LoVo (cell line): ENCODE data around the gene GSK3A.

ENCODE experiments used
- DNase-seq: peaks from one replicate; pipeline ENCODE4 v3.0.0-alpha.2; 2016; ENCODE audit warnings: low spot score

GSK3A gene

DNA sequence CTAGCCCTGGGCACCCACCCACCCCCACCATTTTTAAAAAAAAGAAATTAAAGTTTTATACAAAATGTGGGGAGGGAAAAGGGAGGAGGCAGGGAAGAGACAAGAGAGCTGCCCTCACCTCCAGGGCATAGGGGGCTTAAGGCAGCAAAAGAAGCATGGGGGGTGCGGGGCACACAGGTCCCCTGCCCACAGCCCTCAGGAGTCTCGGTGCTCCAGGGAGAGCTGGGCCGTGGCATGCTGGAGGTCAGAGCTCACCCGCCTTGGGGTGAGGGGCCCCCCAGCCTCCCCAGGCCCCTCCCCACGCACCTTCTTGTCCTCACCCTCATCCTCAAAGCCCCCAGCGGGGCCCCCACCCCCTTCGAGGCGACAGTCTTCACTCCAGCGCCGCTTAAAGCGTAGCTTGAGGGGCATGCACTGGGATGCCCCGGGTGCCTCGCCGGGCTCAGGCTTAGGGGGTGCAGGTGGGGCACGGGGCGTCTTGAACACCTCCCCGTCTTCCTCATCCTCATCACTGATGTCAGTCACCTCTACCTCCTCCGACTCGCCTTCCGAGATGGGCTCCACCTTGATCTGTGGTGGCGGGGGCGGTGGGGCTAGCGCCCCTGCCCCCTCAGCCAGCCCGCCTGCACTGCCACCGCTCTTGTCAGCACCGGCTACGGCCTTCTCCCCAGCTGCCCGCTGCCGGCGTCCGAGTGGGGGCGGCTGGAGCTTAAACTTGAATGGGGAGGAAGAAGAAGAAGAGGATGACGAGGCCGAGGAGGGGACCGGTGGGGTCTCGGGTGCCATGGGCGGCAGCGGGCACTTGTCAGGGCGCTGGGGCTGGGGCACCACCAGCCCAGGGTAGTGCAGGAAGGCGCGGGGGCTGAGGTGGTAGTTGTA, 6.1 kb upstream of the GSK3A start:
- no peak for DNase-seq

DNA sequence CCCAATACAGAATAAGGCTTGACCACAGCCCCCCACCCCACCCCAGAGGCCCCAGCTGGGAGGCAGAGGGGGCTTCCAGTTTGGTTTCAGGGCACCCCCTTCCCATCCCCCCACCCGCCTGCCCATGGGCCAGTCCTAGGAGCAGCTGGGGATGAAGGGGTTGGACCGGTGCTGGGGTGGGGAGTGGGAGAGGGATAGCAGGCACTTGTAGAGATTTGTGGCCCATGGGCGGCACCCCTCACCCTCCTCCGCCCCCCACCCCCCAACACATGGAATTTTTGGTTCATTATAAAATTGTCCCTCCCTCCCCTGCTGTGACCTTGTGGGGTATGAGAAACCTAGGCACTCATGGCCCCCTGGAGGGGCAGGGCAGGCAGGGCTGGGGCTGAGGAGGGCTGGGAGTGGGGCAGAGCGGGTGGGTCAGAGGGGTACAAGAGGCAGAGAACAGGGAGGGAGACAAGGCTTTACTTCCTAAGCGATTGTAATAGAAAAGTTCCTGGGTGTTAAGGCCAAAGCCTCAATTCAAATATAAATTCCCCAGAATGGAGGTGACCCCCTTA, 5.3 kb upstream of the GSK3A start:
- DNase-seq = no peak

DNA sequence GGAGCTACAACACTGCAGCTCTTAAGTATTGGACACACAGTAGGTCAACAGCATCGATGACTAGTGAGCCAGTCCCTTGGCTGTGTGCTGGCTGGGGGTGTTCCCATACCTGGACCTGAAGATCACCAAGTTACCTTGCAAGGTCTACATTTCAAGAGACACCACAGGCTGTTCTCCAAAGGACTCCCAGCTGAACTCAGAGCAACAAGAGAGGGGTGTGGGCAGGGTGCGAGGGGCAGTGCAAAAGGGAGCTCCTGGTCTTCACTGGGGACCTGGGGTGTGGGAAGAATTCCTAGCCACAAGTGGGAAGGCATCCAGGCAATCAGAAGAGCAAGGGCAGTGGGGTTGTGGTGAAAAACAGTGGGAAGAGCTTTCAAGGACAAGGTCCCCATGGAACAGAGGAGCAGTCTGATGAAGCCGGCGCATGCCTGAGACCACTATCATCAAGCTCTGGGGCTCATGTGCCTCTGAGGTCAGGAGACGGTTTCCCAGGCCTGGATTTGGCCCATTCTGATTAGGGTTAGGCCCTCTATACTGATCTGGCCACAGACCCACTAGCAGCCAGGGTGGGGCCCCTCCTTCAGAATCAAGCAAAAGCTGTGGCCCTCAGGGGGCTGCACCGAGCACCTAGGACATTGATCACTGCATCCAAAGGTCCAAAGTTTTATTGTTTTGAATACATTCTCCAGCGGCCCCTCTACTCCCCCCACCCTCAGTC, 4.7 kb upstream of the GSK3A start:
- DNase-seq = no peak

DNA sequence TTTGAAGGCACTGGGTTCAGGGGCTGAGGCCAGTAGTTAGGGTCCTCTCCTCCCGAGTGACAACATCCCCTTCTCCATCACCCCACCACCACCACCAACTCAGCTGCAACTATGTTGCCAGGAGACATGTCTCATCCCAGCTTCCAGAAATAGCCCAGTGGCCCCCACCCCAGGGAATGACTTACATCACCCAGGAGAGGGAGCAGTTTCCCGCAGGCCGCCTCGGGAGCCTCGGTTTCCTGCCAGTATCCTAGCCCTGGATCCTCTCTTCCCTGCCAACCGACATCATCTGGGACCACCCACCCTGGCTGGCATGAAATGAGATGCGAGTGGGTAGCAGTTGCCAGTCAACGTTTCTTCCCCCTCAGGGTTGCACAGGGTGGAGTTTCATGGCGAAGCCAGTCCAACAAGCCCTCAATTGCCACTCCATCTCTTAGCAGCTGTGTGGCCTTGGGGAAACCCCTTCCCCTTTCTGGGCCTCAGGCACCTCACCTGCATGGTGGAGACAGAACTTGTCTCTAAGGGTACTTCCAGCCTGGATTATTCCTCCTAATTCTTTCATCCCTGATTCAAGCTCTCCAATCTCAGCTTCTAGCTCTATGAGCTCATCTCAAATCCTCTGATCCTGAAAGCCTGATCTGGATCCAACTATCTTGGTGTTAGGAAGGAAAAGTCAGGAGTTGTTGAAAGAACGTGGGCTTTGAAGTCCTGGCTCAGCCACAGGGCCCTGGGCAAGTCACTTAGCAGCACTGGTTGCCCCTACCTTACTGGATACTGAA, 3.9 kb upstream of the GSK3A start:
- DNase-seq = peak; percentile 1

DNA sequence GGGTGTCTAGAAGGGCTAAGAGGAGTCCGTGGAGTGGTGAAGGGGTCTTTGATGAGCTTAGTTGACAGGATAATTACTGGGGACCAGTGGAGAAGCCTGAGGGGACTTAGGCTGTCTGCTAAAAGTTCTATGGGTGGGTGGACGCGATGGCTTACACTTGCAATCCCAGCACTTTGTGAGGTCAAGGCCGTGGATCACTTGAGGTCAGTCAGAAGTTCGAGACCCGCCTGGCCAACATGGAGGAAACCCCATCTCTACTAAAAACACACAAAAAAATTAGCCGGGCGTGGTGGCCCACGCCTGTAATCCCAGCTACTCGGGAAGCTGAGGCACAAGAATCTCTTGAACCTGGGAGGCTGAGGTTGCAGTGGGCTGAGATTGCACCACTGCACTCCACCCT, 2.8 kb upstream of the GSK3A start:
- no peak for DNase-seq

DNA sequence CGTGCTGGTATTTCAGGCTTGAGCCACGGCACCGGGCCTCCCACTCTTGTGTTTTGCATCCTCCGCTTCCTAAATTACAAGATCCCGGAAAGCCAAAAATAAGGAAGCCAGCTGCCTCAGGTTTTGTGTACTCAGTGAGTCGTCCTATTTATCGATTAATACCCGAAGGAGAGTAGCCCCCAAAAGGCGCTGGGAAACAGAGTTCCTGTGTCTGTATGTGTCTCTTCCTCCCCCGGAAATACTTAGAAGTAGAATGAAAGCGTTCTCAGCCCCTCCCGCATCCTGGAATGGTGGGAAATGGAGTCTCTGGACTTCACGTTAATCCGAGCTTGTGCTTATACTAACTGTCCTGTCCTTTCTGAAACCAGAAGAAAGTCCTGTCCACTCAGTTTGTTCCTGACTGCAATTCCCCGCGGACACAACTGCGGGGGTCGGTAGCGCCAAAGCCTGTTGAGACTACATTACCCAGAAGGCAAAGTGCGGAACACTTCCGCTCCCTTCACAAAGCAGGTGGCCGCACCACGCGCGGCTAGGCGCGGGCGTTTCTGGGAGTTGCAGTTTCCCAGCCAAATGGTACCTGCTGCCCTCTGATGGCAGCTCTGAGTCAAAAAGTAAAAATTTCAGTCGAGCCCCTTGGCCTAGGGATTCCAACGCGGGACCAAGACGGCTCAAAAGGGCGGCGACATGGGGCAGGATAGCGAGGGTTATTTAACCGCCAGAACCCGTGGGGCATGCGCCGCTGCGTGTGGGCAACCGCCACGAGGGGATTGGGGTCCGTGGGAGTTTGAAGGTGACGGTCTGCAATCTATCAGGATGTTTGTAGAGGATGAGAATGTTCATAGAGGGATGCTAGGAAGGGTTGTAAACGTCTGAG, 2.2 kb upstream of the GSK3A start:
- DNase-seq = peak; percentile 94

DNA sequence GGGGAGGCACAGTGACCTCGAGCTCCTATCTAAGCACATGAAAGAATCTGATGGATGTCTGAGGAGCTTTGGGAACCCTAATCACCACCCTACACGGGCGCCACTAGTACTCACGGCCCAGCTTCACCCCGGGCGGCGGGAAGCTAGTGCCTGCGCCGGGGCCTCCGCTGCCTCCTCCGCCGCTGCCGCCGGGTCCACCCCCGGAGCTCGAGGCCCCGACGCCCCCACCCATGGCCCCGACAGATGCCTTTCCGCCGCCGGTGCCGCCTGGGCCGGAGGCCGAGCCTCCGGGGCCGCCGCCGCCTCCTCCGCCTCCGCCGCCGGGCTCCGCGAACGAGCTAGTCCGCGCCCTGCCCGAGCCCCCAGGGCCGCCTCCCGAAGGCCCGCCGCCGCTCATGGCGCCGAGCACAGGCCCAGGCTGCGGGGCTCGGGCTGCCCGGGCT, 312 bp downstream of the GSK3A start:
- DNase-seq = no peak

DNA sequence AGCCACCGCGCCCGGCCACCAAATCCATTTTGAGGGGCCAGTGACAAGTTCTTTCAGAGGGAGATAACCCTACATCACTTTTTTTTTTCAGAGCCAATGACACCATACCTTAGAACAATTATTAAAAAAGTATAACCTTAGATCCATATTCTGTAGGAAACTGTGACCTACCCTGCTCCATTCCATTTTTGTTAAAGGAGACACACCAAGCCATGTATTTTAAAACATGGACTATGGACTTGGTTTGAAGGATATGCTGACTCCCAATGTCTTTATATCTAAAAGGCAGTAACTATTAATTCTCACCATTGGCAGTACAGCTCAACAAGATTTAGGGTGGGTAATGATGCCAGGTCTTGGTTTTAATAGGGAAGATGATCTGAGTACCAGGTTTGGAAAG, 1.1 kb downstream of the GSK3A start:
- no peak for DNase-seq

DNA sequence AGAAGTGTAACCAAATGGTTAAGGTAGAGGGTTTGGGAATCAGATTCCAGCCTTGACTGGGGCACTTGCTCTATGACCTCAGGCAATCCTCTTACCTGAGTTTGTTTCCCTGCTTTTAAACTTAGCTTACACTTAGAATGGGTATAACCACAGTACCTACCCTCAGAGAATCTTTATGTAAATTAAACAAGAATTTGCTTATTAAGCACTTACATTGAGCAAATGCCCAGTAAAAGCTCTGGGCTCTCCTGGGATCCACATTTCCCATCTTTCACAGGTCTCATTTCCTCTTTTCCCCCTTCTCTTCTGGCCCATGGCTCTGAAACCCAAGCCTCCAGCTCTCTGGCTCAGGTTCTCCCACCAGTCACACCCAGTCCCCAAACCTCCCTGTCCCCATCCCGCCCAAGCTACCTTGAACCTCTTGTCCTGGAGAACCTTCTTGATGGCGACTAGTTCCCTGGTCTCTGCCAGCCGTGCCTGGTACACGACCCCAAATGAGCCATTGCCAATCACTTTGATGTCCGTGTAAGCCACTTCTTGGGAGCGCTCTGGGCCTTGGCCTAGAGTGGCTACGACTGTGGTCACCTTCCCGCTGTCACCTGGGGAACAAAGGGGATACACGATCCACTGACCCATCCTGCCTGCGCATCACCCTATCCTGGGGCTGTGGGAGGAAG, 2.7 kb downstream of the GSK3A start:
- no peak for DNase-seq

DNA sequence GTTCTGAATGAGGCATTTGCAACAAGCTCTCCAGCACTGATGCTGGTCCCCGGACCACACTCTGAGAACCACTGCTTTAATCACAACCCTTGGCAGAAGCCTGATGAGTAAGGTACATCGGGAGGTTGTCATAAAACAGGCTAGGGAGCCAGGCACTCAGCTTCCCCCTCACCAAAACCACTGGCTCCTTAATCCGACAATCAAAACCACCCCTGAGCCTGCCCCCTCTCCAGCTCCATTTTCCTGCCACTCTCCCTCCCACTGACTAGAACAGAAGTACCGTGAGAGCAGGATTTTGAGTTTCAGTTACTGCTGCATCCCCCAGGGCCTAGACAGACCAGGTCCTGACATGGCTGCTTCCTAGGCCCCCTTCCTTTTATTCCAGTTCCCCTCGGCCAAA, 7.2 kb downstream of the GSK3A start:
- no peak for DNase-seq

DNA sequence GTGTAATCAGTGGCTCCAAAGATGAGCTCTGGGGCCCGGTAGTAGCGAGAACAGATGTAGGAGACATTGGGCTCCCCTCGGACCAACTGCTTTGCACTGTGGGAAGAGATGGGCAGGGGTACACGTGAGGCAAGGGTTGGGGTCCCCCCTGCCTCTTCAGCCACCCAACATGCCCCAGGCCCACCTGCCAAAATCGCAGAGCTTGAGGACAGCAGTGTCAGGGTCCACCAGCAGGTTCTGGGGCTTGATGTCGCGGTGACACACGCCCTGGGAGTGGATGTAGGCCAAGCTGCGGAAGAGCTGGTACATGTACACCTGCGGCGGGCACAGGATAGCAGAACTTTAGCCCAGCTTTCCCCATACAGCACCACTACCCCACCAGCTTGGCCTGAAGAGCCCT, 8.0 kb downstream of the GSK3A start:
- no peak for DNase-seq

DNA sequence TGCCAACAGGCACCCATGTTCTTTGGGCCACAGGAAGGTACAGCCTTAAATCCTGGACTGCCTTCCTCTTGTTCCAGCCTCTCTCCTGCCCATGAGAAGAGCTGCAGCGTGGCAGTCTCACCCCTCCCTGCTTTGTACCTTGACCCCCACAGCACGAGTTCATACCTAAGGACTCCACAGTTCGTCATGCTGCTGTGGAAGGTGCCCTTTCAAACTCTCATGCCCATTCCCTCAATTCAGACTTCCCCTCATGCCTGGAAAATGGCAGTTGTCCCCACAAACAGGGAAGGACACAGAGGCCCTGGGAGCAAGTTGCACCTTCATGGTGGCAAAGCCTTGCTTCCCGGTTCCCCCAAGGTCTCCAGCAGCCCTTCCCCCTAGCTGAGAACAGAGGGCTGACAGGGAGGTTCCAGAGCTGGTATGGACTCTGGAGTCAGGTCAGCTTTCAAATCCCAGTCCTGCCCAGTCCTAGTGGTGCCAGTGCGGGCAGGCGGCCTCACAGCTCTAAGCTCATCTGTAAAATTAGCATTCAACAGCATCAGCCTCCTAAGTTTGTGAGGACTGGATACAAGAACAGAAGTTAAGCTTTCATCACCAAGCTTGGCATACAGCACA, 8.6 kb downstream of the GSK3A start:
- no peak for DNase-seq

DNA sequence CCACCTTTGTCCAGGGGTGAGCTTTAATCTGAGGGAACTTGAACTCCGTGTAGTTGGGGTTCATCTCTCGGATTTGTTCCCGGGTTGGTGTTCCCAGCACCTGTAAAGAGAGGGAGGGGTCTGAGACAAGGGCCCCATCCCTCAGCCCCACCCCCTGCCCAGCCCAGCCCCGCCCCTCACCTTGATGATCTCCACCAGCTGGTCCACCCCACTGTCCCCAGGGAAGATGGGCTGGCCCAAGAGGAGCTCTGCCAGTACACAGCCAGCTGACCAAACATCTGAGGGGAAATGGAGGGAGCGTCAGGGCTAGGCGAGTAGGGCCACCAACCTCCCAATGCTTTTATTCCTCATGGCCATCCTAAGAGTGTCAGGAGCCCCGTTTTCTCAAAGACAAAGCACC, 9.3 kb downstream of the GSK3A start:
- DNase-seq = no peak

DNA sequence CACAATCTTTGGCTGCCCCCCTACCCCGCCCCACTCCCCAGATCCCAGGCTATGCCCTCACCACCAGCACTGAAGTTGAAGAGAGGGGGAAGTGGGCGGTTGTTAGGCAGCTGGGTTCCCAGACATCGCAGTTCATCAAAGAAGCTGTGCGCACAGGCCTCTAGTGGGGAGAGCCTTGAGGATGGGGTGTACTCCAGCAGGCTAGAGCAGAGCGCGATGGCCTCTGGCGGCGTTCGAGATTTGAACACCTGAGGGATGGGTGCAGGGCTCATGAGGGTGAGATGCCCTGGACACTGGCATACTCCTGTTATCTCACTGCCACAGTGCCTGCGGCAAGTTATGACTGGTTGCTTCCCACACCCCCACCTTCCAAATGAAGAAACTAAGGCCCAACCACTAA, 10.0 kb downstream of the GSK3A start:
- DNase-seq = no peak

DNA sequence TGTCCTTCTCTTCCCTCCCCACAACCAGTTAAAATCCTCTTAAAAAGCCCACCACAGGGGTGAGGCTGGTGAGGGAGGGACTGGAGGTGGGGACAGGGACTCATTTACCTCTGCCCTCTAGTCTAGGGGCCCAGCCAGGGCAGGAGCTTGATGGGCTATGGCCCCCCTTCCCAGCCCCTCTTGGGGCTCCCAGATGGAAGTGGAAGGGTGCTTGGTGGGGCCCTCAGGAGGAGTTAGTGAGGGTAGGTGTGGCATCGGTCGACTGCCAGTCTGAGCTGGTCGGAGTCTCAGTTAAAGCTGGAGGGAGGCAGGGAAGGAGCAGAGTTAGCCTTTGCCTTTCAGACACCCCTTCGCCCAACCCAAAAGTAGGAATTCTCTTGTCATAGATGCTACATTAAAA, 11.8 kb downstream of the GSK3A start:
- DNase-seq = no peak

DNA sequence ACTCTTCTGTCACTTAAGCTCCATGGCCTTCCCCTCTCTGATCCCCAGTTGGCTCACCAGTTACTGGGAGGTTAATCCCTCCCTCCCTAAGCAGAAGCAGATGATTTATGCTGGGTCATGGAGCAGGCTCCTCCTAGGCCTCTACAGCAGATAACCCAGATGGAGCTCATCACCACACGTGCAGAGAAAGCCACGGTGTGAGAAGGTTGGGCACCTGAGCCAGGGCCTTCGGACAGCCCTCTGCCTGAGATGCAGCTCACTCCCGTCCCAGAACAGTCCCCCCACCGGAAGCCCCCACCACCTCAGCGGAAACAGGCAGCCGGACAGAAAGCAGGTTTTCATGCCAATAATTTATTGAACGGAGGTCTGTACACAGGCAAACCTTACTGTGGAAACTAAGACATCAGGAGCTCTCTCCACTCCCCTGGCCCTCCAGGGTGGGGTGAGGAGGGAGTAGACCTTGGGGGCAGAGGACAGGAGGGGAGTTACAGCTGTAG, 12.5 kb downstream of the GSK3A start:
- no peak for DNase-seq

DNA sequence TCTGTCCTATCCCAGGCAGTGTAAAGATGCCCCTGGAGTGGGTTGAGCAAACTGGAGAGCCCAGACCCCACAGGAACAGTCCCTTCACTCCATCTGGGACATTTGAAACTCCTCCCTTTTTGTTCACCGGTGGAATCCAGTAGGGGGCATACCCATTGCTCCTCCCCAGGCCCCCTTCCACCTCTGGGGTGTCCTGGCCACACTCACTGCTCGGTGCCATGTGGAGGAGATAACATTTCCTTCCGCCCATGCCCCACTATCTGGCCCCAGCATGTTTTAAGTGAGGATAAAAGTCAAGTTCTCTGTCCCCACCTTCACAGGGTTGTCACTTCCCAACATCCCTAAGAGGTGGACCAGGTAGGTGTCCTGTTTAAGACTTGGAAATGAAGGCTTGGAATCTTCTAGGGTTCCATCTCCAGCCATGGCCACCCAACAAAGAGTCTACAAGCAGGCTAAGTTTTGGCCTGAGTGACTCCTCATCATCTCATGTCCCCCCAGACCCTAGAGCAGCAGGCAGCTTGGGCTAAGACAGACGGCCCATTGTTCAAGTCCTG, 13.0 kb downstream of the GSK3A start:
- no peak for DNase-seq

DNA sequence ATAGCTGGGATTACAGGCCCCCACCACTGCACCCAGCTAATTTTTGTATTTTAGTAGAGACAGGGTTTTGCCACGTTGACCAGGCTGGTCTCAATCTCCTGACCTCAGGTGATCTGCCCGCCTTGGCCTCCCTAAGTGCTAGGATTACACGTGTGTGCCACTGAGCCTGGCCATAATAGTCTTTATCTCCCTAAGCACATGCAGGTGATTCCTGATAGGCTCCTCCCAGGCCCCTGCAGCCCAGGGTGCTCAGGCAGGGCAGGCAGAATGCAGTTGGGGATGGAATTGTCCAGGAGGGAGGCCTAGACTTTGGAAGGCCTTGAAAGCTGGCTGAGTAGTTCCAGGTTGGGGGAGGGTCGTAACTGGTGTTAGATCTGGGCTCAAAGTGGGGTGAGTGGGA, 13.8 kb downstream of the GSK3A start:
- DNase-seq = no peak

DNA sequence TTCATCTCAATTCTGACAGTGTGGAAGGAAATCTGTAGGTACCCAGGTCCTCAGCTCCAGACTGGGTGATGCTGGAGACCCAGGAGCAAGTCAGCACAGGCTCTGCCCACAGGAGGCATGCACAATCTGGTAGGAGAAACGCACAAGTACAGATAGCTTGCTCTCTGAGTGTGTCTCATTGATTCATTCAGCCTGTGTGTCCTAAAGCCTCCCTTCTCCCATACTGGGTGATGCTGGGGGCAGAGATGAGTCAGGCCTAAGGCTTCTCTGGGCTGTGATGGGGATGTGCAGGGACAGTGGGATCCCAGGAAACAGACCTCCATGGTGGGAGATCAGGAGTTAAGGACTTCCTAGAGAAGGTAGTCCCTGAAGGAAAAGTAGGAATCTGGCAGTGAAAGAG, 15.5 kb downstream of the GSK3A start:
- DNase-seq = no peak

DNA sequence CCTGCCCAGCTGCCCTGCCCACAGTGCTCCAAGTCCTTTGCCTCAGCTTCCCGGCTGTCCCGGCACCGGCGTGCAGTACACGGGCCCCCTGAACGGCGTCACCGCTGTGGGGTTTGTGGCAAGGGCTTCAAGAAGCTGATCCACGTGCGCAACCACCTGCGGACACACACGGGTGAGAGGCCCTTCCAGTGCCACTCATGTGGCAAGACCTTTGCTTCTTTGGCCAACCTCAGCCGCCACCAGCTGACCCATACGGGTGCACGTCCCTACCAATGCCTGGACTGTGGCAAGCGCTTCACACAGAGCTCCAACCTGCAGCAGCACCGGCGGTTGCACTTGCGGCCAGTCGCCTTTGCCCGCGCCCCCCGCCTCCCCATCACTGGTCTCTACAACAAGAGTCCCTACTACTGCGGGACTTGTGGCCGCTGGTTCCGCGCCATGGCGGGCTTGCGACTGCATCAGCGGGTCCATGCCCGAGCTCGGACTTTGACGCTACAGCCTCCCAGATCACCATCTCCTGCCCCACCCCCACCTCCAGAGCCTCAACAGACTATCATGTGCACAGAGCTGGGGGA, 16.6 kb downstream of the GSK3A start:
- DNase-seq = no peak
